ENCODE data around the gene MAP3K7.

The MAP3K7 gene

GRCh38 chr6:90483116-90483839 is 103.6 kb downstream of the MAP3K7 start:
- peaks cover 10% of the 10 kb centered on the region for H3K9me3 ChIP-seq (ENCODE audit: low read length)
- H3K4me1 ChIP-seq (ENCODE audit: insufficient read depth, low read length) = peaks cover 28% of the 10 kb centered on the region
- H3K36me3 ChIP-seq (ENCODE audit: insufficient read depth, low read length) = no peaks in the 10 kb centered on the region
- no peaks in the 10 kb centered on the region for H3K27me3 ChIP-seq (ENCODE audit: insufficient read depth, low read length)
- no peak overlapping the region for H2AFZ ChIP-seq (ENCODE audit: low read depth, low read length)
- no peak overlapping the region for H3K4me3 ChIP-seq (ENCODE audit: low read length)

GRCh38 chr6:90480666-90481065 is 106.2 kb downstream of the MAP3K7 start:
- Histone ChIP-seq H3K4me3 (ENCODE audit: low read length) (no peak overlapping the region), H2AFZ (ENCODE audit: low read depth, low read length) (no peak overlapping the region), H3K9me3 (ENCODE audit: low read length) (peaks cover 2% of the 10 kb centered on the region), H3K36me3 (ENCODE audit: insufficient read depth, low read length) (no peaks in the 10 kb centered on the region), H3K4me1 (ENCODE audit: insufficient read depth, low read length) (peaks cover 25% of the 10 kb centered on the region), H3K27me3 (ENCODE audit: insufficient read depth, low read length) (no peaks in the 10 kb centered on the region)

GRCh38 chr6:90479603-90479926 is 107.3 kb downstream of the MAP3K7 start:
- no peaks in the 10 kb centered on the region for H3K27me3 ChIP-seq (ENCODE audit: insufficient read depth, low read length)
- H2AFZ ChIP-seq (ENCODE audit: low read depth, low read length) = no peak overlapping the region
- no peaks in the 10 kb centered on the region for H3K36me3 ChIP-seq (ENCODE audit: insufficient read depth, low read length)
- H3K9me3 ChIP-seq (ENCODE audit: low read length) = peaks cover 2% of the 10 kb centered on the region
- peaks cover 14% of the 10 kb centered on the region for H3K4me1 ChIP-seq (ENCODE audit: insufficient read depth, low read length)
- no peak overlapping the region for H3K4me3 ChIP-seq (ENCODE audit: low read length)

- no peaks in the 10 kb centered on the region for H3K27me3 ChIP-seq (ENCODE audit: insufficient read depth, low read length)
- H3K9me3 ChIP-seq (ENCODE audit: low read length) = peaks cover 2% of the 10 kb centered on the region
- H3K4me1 ChIP-seq (ENCODE audit: insufficient read depth, low read length) = peaks cover 8% of the 10 kb centered on the region
- H3K4me3 ChIP-seq (ENCODE audit: low read length) = no peak overlapping the region
- H3K36me3 ChIP-seq (ENCODE audit: insufficient read depth, low read length) = no peaks in the 10 kb centered on the region
- H2AFZ ChIP-seq (ENCODE audit: low read depth, low read length) = no peak overlapping the region
Measured at GRCh38 chr6:90478789-90479602, 107.9 kb downstream of the MAP3K7 start.

GRCh38 chr6:90478278-90478677 is 108.6 kb downstream of the MAP3K7 start:
- Histone ChIP-seq H3K4me3 (ENCODE audit: low read length) (no peak overlapping the region), H3K4me1 (ENCODE audit: insufficient read depth, low read length) (peaks cover 5% of the 10 kb centered on the region), H3K36me3 (ENCODE audit: insufficient read depth, low read length) (no peaks in the 10 kb centered on the region), H3K9me3 (ENCODE audit: low read length) (peaks cover 2% of the 10 kb centered on the region), H2AFZ (ENCODE audit: low read depth, low read length) (no peak overlapping the region), H3K27me3 (ENCODE audit: insufficient read depth, low read length) (no peaks in the 10 kb centered on the region)

- Histone ChIP-seq H3K27me3 (ENCODE audit: insufficient read depth, low read length) (no peaks in the 10 kb centered on the region), H3K4me3 (ENCODE audit: low read length) (no peak overlapping the region), H2AFZ (ENCODE audit: low read depth, low read length) (no peak overlapping the region), H3K9me3 (ENCODE audit: low read length) (no peaks in the 10 kb centered on the region), H3K4me1 (ENCODE audit: insufficient read depth, low read length) (peaks cover 5% of the 10 kb centered on the region), H3K36me3 (ENCODE audit: insufficient read depth, low read length) (no peaks in the 10 kb centered on the region)
Measured at GRCh38 chr6:90477366-90477765, 109.5 kb downstream of the MAP3K7 start.

- no peaks in the 10 kb centered on the region for H3K27me3 ChIP-seq (ENCODE audit: insufficient read depth, low read length)
- peaks cover 12% of the 10 kb centered on the region for H3K4me1 ChIP-seq (ENCODE audit: insufficient read depth, low read length)
- no peaks in the 10 kb centered on the region for H3K36me3 ChIP-seq (ENCODE audit: insufficient read depth, low read length)
- no peak overlapping the region for H2AFZ ChIP-seq (ENCODE audit: low read depth, low read length)
- no peaks in the 10 kb centered on the region for H3K9me3 ChIP-seq (ENCODE audit: low read length)
- no peak overlapping the region for H3K4me3 ChIP-seq (ENCODE audit: low read length)
Measured at GRCh38 chr6:90472716-90473115, 114.2 kb downstream of the MAP3K7 start.

GRCh38 chr6:90471263-90471662 is 115.6 kb downstream of the MAP3K7 start:
- Histone ChIP-seq H3K4me3 (ENCODE audit: low read length) (no peak overlapping the region), H3K4me1 (ENCODE audit: insufficient read depth, low read length) (peaks cover 20% of the 10 kb centered on the region), H3K9me3 (ENCODE audit: low read length) (no peaks in the 10 kb centered on the region), H2AFZ (ENCODE audit: low read depth, low read length) (no peak overlapping the region), H3K27me3 (ENCODE audit: insufficient read depth, low read length) (no peaks in the 10 kb centered on the region), H3K36me3 (ENCODE audit: insufficient read depth, low read length) (no peaks in the 10 kb centered on the region)

GRCh38 chr6:90469906-90470305 is 117.0 kb downstream of the MAP3K7 start:
- Histone ChIP-seq H2AFZ (ENCODE audit: low read depth, low read length) (no peak overlapping the region), H3K4me1 (ENCODE audit: insufficient read depth, low read length) (peaks cover 31% of the 10 kb centered on the region), H3K4me3 (ENCODE audit: low read length) (no peak overlapping the region), H3K36me3 (ENCODE audit: insufficient read depth, low read length) (no peaks in the 10 kb centered on the region), H3K27me3 (ENCODE audit: insufficient read depth, low read length) (no peaks in the 10 kb centered on the region), H3K9me3 (ENCODE audit: low read length) (no peaks in the 10 kb centered on the region)

- Histone ChIP-seq H2AFZ (ENCODE audit: low read depth, low read length) (no peak overlapping the region), H3K4me3 (ENCODE audit: low read length) (no peak overlapping the region), H3K4me1 (ENCODE audit: insufficient read depth, low read length) (peaks cover 31% of the 10 kb centered on the region), H3K9me3 (ENCODE audit: low read length) (no peaks in the 10 kb centered on the region), H3K27me3 (ENCODE audit: insufficient read depth, low read length) (no peaks in the 10 kb centered on the region), H3K36me3 (ENCODE audit: insufficient read depth, low read length) (no peaks in the 10 kb centered on the region)
Measured at GRCh38 chr6:90468859-90469258, 118.0 kb downstream of the MAP3K7 start.

- H3K36me3 ChIP-seq (ENCODE audit: insufficient read depth, low read length) = no peaks in the 10 kb centered on the region
- H3K9me3 ChIP-seq (ENCODE audit: low read length) = no peaks in the 10 kb centered on the region
- H3K27me3 ChIP-seq (ENCODE audit: insufficient read depth, low read length) = no peaks in the 10 kb centered on the region
- H3K4me1 ChIP-seq (ENCODE audit: insufficient read depth, low read length) = peaks cover 31% of the 10 kb centered on the region
- no peak overlapping the region for H2AFZ ChIP-seq (ENCODE audit: low read depth, low read length)
- no peak overlapping the region for H3K4me3 ChIP-seq (ENCODE audit: low read length)
Measured at GRCh38 chr6:90468080-90468479, 118.8 kb downstream of the MAP3K7 start.

GRCh38 chr6:90467546-90467945 is 119.3 kb downstream of the MAP3K7 start:
- no peak overlapping the region for H3K4me3 ChIP-seq (ENCODE audit: low read length)
- H3K36me3 ChIP-seq (ENCODE audit: insufficient read depth, low read length) = no peaks in the 10 kb centered on the region
- no peak overlapping the region for H2AFZ ChIP-seq (ENCODE audit: low read depth, low read length)
- peaks cover 31% of the 10 kb centered on the region for H3K4me1 ChIP-seq (ENCODE audit: insufficient read depth, low read length)
- no peaks in the 10 kb centered on the region for H3K9me3 ChIP-seq (ENCODE audit: low read length)
- no peaks in the 10 kb centered on the region for H3K27me3 ChIP-seq (ENCODE audit: insufficient read depth, low read length)

GRCh38 chr6:90466154-90466940 is 120.5 kb downstream of the MAP3K7 start:
- Histone ChIP-seq H3K4me1 (ENCODE audit: insufficient read depth, low read length) (peaks cover 31% of the 10 kb centered on the region), H3K4me3 (ENCODE audit: low read length) (peak overlapping the region; percentile 24), H3K27me3 (ENCODE audit: insufficient read depth, low read length) (no peaks in the 10 kb centered on the region), H3K9me3 (ENCODE audit: low read length) (no peaks in the 10 kb centered on the region), H2AFZ (ENCODE audit: low read depth, low read length) (no peak overlapping the region), H3K36me3 (ENCODE audit: insufficient read depth, low read length) (no peaks in the 10 kb centered on the region)
